Right atrium auricular region (tissue), 2 donors: ENCODE results near the gene NUAK2. TPM values are rescaled to one million over a fixed set of nuclear protein-coding genes. Genes with fewer than 3 reads are reported as not detected.

ENCODE experiments used
- DNase-seq: peaks from one replicate; pipeline ENCODE4 v3.0.0-alpha.2; 2019; ENCODE audit warnings: low spot score
- H3K27ac ChIP-seq, 2 donors: fragments of 200-600 bp; sonication (generic); 1 replicate in 1 of 2; 2 replicates in 1 of 2; pipeline ENCODE4 v1.5.1; 2016 to 2019
- H3K27me3 ChIP-seq, 2 donors: fragments of 200-600 bp; sonication (generic); one replicate each; pipeline versions ENCODE4 v1.5.1 to v1.6.0; 2017 to 2019
- H3K36me3 ChIP-seq: fragments of 200-600 bp; sonication (generic); one replicate; pipeline ENCODE4 v1.5.1; 2016
- H3K4me1 ChIP-seq, 2 donors: fragments of 200-600 bp; sonication (generic); one replicate each; pipeline versions ENCODE4 v1.5.1 to v1.6.0; 2017 to 2019
- H3K4me3 ChIP-seq, 2 donors: fragments of 200-600 bp; sonication (generic); 1 replicate in 1 of 2; 2 replicates in 1 of 2; pipeline ENCODE4 v1.5.1; 2017 to 2019; ENCODE audit warnings: mild to moderate bottlenecking in 1 of 2, moderate library complexity in 1 of 2
- H3K9me3 ChIP-seq, 2 donors: fragments of 200-600 bp; sonication (generic); one replicate each; pipeline ENCODE4 v1.5.1; 2019
- CTCF ChIP-seq, 2 donors: fragments of 200-600 bp; sonication (generic); IDR thresholded peaks; one replicate each; pipeline ENCODE4 v1.5.1; 2019; ENCODE audit warnings: antibody characterized with exemption in 2 of 2
- total RNA-seq, 2 donors: library from RNA; depleted of rRNA; stranded (reverse); fragments of >200 nt; gene quantifications; one replicate each; pipeline ENCODE4 v1.1.0, GENCODE V29; 2016

Gene NUAK2
- total RNA-seq, 2 donors from 2014 or later: 0.67 to 1.7 TPM

GRCh38 chr1:205255941-205256780 lies 65.4 kb downstream of the NUAK2 start:
- peak overlapping the region; percentile 38 to 42 for H3K27ac ChIP-seq
- no peaks in the 10 kb centered on the region for H3K36me3 ChIP-seq
- peak; percentile 96 for DNase-seq
- peaks cover 0 to 73% of the 10 kb centered on the region in 2 donors for H3K4me1 ChIP-seq
- no peaks in the 10 kb centered on the region for H3K9me3 ChIP-seq
- peak; percentile 94 to 98 for TF ChIP-seq CTCF (IDR thresholded peaks at IDR 0.05)
- no peaks in the 10 kb centered on the region for H3K27me3 ChIP-seq
- no peak overlapping the region for H3K4me3 ChIP-seq

Other genes with a start within 250 kb of the NUAK2 start
- gene TMEM81, start 237.3 kb downstream of the NUAK2 start, total RNA-seq: 1 to 10 TPM; 2.4 to 2.9 TPM
- 10 to 100 TPM; 10.3 to 12.4 TPM for gene RBBP5, start 199.8 kb downstream of the NUAK2 start, total RNA-seq
- gene DSTYK, start 110.0 kb downstream of the NUAK2 start, total RNA-seq: 1 to 10 TPM; 6.7 to 8.9 TPM
- gene TMCC2, start 93.8 kb downstream of the NUAK2 start, total RNA-seq: 10 to 100 TPM in 1 of 2 donors, 1 to 10 TPM in 1; 8.5 to 11.9 TPM
- gene KLHDC8A, start 35.2 kb upstream of the NUAK2 start, total RNA-seq: under 1 TPM in 1 of 2 donors, not detected in 1; 0.24 TPM
- not detected for gene LEMD1, start 100.3 kb upstream of the NUAK2 start, total RNA-seq
- gene BLACAT1, start 134.3 kb upstream of the NUAK2 start, total RNA-seq: under 1 TPM; 0.24 to 0.26 TPM
- gene CDK18, start 182.9 kb upstream of the NUAK2 start, total RNA-seq: 100 to 1,000 TPM in 1 of 2 donors, 10 to 100 TPM in 1; 85.6 to 116 TPM